Keratinocyte (primary cell): Measurements from ENCODE around the gene ZNF423. TPM values are rescaled to one million over a fixed set of nuclear protein-coding genes. Genes with fewer than 3 reads are reported as not detected.

Source experiments
- DNase-seq: peaks from one replicate; pipeline ENCODE4 v3.0.0-alpha.2; 2011; ENCODE audit warnings: low read depth, missing footprints, low spot score
- FAIRE-seq: peaks from 2 replicates; lab custom pipeline; 2011; peaks lifted over from hg19 to GRCh38; lab: Jason Lieb, UNC
- H2AFZ ChIP-seq: 2 replicates; pipeline ENCODE4 v1.6.0; 2012; ENCODE audit warnings: low read length, control low read depth, inconsistent platforms; ENCODE audit not compliant: control insufficient read depth
- H3K27ac ChIP-seq: 2 replicates; pipeline ENCODE4 v1.5.1; 2011; ENCODE audit warnings: low read length; ENCODE audit not compliant: control insufficient read depth, insufficient read depth
- H3K27me3 ChIP-seq: 3 replicates; pipeline ENCODE4 v1.6.0; 2011; ENCODE audit warnings: low read length; ENCODE audit not compliant: control insufficient read depth, insufficient read depth; ENCODE audit errors: extremely low read depth
- H3K36me3 ChIP-seq, 2 experiments: 2 replicates in 1 of 2; 3 replicates in 1 of 2; pipeline ENCODE4 v1.5.1; 2011; ENCODE audit warnings: low read length in 2 of 2, mild to moderate bottlenecking in 1 of 2; ENCODE audit not compliant: control insufficient read depth in 2 of 2, insufficient read depth in 2 of 2; ENCODE audit errors: extremely low read depth in 1 of 2
- H3K4me1 ChIP-seq: 3 replicates; pipeline ENCODE4 v1.5.1; 2011; ENCODE audit warnings: low read length; ENCODE audit not compliant: control insufficient read depth, insufficient read depth; ENCODE audit errors: extremely low read depth
- H3K4me2 ChIP-seq: 3 replicates; pipeline ENCODE4 v1.6.0; 2011; ENCODE audit warnings: low read depth, low read length; ENCODE audit not compliant: control insufficient read depth, insufficient read depth; ENCODE audit errors: extremely low read depth
- H3K4me3 ChIP-seq, 3 experiments: fragments of 200-600 bp in 1 of 3; sonication (generic) in 1 of 3; 2 replicates in 2 of 3; 3 replicates in 1 of 3; pipeline ENCODE4 v1.5.1; 2011 to 2016; ENCODE audit warnings: low read length in 3 of 3, mild to moderate bottlenecking in 3 of 3, control low read depth in 2 of 3, inconsistent platforms in 1 of 3, low read depth in 1 of 3, mixed read lengths in 1 of 3, mixed run types in 1 of 3, moderate library complexity in 1 of 3; ENCODE audit not compliant: control insufficient read depth in 2 of 3, insufficient read depth in 2 of 3; ENCODE audit errors: extremely low read depth in 1 of 3
- H3K79me2 ChIP-seq: 2 replicates; pipeline ENCODE4 v1.6.0; 2012; ENCODE audit warnings: low read length; ENCODE audit not compliant: control insufficient read depth, insufficient read depth
- H3K9ac ChIP-seq: 3 replicates; pipeline ENCODE4 v1.6.0; 2011; ENCODE audit warnings: low read length; ENCODE audit not compliant: control insufficient read depth, insufficient read depth; ENCODE audit errors: extremely low read depth
- H3K9me1 ChIP-seq: 3 replicates; pipeline ENCODE4 v1.6.0; 2011; ENCODE audit warnings: low read length; ENCODE audit not compliant: control insufficient read depth, insufficient read depth; ENCODE audit errors: extremely low read depth
- H3K9me3 ChIP-seq: 2 replicates; pipeline ENCODE4 v1.5.1; 2012; ENCODE audit warnings: low read depth, low read length; ENCODE audit not compliant: control insufficient read depth
- H4K20me1 ChIP-seq: 3 replicates; pipeline ENCODE4 v1.6.0; 2011; ENCODE audit warnings: low read length; ENCODE audit not compliant: control insufficient read depth, insufficient read depth; ENCODE audit errors: extremely low read depth
- EZH2 ChIP-seq: IDR thresholded peaks from one replicate; pipeline ENCODE4 v1.6.1; 2012; ENCODE audit warnings: inconsistent platforms, mild to moderate bottlenecking, low read length, moderate library complexity
- dilution Hi-C: fragments of 300-500 bp; cut with MboI; formaldehyde crosslinking; loops from one replicate; pipeline ENCODE4 v1.7.0; 2020; ENCODE audit warnings: low sequenced_read_pairs; ENCODE audit not compliant: extremely low pct_ligation_motif_present
- polyA plus RNA-seq, 5 experiments: library from polyadenylated mRNA; depleted of rRNA in 3 of 5; stranded (reverse) in 3 of 5; stranded (forward) in 1 of 5; unstranded in 1 of 5; fragments of >200 nt; gene quantifications; 1 replicate in 1 of 5; 2 replicates in 3 of 5; 3 replicates in 1 of 5; pipeline versions ENCODE4 v1.2.1 to v1.2.3, GENCODE V29; 2011 to 2012; ENCODE audit warnings: missing spikeins in 2 of 5, low read depth in 1 of 5, low replicate concordance in 1 of 5
- TF ChIP-seq, protein P1 (sequence below), 3 experiments: IDR thresholded peaks in 1 of 3; conservative IDR thresholded peaks in 1 of 3; optimal IDR thresholded peaks in 1 of 3; 2 replicates in 2 of 3; 3 replicates in 1 of 3; pipeline versions ENCODE3 to v1.5.1; 2011; ENCODE audit warnings: low read length in 3 of 3, mild to moderate bottlenecking in 3 of 3, moderate library complexity in 2 of 3, control low read depth in 1 of 3, inconsistent platforms in 1 of 3; ENCODE audit not compliant: insufficient read depth in 2 of 3; ENCODE audit errors: extremely low read depth in 1 of 3

Gene ZNF423
- polyA plus RNA-seq, 1 donor (not counting 4 experiments of a cell fraction or from before 2014, with no cell fraction given) = 0.05 TPM

DNA sequence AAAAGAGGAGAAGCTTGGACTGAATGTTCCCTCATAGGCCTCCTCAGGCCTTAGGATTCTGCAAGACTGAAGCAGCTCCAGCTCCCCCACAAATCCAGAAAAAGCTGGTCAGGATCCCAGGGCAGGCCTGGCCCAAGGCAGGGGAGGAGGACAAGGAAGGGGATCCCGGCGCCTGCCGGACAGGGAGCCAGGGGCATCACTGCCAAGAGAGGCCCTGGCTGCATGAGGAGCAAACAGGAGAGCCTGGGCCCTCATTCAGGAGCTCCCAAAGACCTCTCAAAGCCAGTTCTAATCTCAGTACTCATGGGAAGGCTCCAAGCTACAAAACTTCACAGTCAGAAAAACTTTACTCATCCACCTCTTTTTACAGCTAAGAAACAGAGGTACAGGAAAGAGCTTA is 67.3 kb downstream of the ZNF423 start:
- H3K27ac ChIP-seq = no peak overlapping the region
- DNase-seq = no peak

DNA sequence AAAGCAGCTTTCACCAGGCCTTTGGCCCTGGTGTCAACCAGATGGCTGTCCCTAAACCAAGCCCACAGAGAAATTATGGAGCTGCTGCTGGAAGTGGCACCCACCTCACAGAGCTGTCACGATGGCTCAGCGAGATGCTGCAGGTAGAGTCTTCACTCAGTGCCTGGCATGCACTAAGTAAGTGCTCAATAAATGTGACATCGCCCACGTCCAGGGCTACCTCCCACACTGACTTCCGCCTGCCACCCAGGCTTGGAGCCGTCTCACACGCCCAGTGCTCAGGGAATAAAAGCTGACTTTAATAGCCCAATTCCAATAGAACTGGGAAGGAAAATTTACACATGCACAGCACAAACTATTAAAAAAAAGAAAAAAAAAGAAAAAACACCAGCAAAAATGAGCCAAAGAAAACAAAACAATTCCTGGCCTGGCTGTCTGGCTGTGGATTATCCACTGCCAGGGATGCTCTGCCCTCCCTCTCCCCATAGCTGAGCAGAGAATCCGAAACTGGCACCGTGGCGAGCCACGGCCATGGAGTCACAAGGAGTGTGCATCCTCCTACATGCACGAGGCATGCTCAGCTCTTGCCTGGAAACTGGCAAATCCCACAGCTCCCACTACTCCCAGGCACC is 68.9 kb downstream of the ZNF423 start:
- no peak overlapping the region for H2AFZ ChIP-seq
- no peak overlapping the region for H3K4me2 ChIP-seq
- H3K36me3 ChIP-seq = no peaks in the 10 kb centered on the region
- H3K27me3 ChIP-seq = no peaks in the 10 kb centered on the region
- H3K4me1 ChIP-seq = no peaks in the 10 kb centered on the region
- no peak overlapping the region for H3K27ac ChIP-seq
- no peaks in the 10 kb centered on the region for H4K20me1 ChIP-seq
- H3K4me3 ChIP-seq = no peak overlapping the region
- no peaks in the 10 kb centered on the region for H3K9me1 ChIP-seq
- TF ChIP-seq, protein P1, sequence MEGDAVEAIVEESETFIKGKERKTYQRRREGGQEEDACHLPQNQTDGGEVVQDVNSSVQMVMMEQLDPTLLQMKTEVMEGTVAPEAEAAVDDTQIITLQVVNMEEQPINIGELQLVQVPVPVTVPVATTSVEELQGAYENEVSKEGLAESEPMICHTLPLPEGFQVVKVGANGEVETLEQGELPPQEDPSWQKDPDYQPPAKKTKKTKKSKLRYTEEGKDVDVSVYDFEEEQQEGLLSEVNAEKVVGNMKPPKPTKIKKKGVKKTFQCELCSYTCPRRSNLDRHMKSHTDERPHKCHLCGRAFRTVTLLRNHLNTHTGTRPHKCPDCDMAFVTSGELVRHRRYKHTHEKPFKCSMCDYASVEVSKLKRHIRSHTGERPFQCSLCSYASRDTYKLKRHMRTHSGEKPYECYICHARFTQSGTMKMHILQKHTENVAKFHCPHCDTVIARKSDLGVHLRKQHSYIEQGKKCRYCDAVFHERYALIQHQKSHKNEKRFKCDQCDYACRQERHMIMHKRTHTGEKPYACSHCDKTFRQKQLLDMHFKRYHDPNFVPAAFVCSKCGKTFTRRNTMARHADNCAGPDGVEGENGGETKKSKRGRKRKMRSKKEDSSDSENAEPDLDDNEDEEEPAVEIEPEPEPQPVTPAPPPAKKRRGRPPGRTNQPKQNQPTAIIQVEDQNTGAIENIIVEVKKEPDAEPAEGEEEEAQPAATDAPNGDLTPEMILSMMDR (optimal IDR thresholded peaks at IDR 0.05 in 1 of 3, IDR thresholded peaks at IDR 0.05 in 1 of 3, conservative IDR thresholded peaks at IDR 0.05 in 1 of 3; ENCODE audit: extremely low read depth in 1 of 3, insufficient read depth in 2 of 3, low read length in 3 of 3) = no peak
- no peak for TF ChIP-seq EZH2
- no peak overlapping the region for H3K9ac ChIP-seq
- no peaks in the 10 kb centered on the region for H3K9me3 ChIP-seq
- DNase-seq (no peak), FAIRE-seq (no peak)
- dilution Hi-C loops = no loop called here
- no peaks in the 10 kb centered on the region for H3K79me2 ChIP-seq

More for the DNA sequence above, 67.3 kb downstream of the ZNF423 start:
- no peaks in the 10 kb centered on the region for H4K20me1 ChIP-seq
- TF ChIP-seq EZH2 = no peak
- TF ChIP-seq, protein P1 (optimal IDR thresholded peaks at IDR 0.05 in 1 of 3, IDR thresholded peaks at IDR 0.05 in 1 of 3, conservative IDR thresholded peaks at IDR 0.05 in 1 of 3; ENCODE audit: extremely low read depth in 1 of 3, insufficient read depth in 2 of 3, low read length in 3 of 3) = no peak
- no peaks in the 10 kb centered on the region for H3K9me1 ChIP-seq
- no peak overlapping the region for H3K4me2 ChIP-seq
- no peaks in the 10 kb centered on the region for H3K4me1 ChIP-seq
- no peaks in the 10 kb centered on the region for H3K9me3 ChIP-seq
- H3K4me3 ChIP-seq = no peak overlapping the region
- H2AFZ ChIP-seq = no peak overlapping the region
- FAIRE-seq = no peak
- no peak overlapping the region for H3K9ac ChIP-seq
- no peaks in the 10 kb centered on the region for H3K27me3 ChIP-seq
- dilution Hi-C loops = no loop called here
- no peaks in the 10 kb centered on the region for H3K36me3 ChIP-seq
- H3K79me2 ChIP-seq = no peaks in the 10 kb centered on the region
